Upper lobe of right lung (tissue), 1 donor: ENCODE data around the gene WWC1. TPM values are rescaled to one million over a fixed set of nuclear protein-coding genes. Genes with fewer than 3 reads are reported as not detected.
A peak's percentile ranks its signal among the peaks of the same experiment; 100 is the strongest.

ENCODE experiments used
- ATAC-seq: fragments of 200-7000 bp; cut with Tn5 transposase; one replicate; pipeline ENCODE4 v1.9.1; 2020; ENCODE audit warnings: mild to moderate bottlenecking, moderate library complexity
- DNase-seq: peaks from one replicate; pipeline ENCODE4 v3.0.0-alpha.2; 2020
- H3K27ac ChIP-seq: fragments of 200-600 bp; one replicate; pipeline ENCODE4 v1.8.0; 2022
- H3K27me3 ChIP-seq: fragments of 200-600 bp; one replicate; pipeline ENCODE4 v1.8.0; 2022; ENCODE audit warnings: mild to moderate bottlenecking
- H3K36me3 ChIP-seq: fragments of 200-600 bp; one replicate; pipeline ENCODE4 v1.8.0; 2022
- H3K4me1 ChIP-seq: fragments of 200-600 bp; one replicate; pipeline ENCODE4 v1.8.0; 2022
- H3K4me3 ChIP-seq: fragments of 200-600 bp; one replicate; pipeline ENCODE4 v1.8.0; 2022; ENCODE audit warnings: mild to moderate bottlenecking
- H3K9me3 ChIP-seq: fragments of 200-600 bp; one replicate; pipeline ENCODE4 v1.8.0; 2022
- intact Hi-C: fragments of 100-400 bp; cut with DNase I; formaldehyde crosslinking; loops from one replicate; pipeline ENCODE4 v1.11.0; 2022
- total RNA-seq: library from RNA; stranded (reverse); fragmentation: NEBNext Ultra II Directional; extraction: Animal tissue kit (Norgen Biotek cat#: 25700); gene quantifications from one replicate; pipeline ENCODE4 v1.2.1, GENCODE V29; 2021
- TF ChIP-seq, protein P1 (sequence below): fragments of 200-600 bp; IDR thresholded peaks from one replicate; pipeline ENCODE4 v1.8.0; 2022; ENCODE audit warnings: antibody characterized with exemption
- donor health status: DM: no; HTN: yes; CAD: no; lungs with severe emphysema.

WWC1 gene
- total RNA-seq, 1 donor from 2014 or later, result 94.2 TPM

GRCh38 chr5:168287362-168287761, 4.1 kb upstream of the WWC1 start:
- Histone ChIP-seq H3K27ac (no peak overlapping the region), H3K27me3 (peaks cover 5% of the 10 kb centered on the region), H3K4me1 (no peaks in the 10 kb centered on the region), H3K4me3 (no peak overlapping the region), H3K36me3 (no peaks in the 10 kb centered on the region), H3K9me3 (no peaks in the 10 kb centered on the region)
- TF ChIP-seq, protein P1, sequence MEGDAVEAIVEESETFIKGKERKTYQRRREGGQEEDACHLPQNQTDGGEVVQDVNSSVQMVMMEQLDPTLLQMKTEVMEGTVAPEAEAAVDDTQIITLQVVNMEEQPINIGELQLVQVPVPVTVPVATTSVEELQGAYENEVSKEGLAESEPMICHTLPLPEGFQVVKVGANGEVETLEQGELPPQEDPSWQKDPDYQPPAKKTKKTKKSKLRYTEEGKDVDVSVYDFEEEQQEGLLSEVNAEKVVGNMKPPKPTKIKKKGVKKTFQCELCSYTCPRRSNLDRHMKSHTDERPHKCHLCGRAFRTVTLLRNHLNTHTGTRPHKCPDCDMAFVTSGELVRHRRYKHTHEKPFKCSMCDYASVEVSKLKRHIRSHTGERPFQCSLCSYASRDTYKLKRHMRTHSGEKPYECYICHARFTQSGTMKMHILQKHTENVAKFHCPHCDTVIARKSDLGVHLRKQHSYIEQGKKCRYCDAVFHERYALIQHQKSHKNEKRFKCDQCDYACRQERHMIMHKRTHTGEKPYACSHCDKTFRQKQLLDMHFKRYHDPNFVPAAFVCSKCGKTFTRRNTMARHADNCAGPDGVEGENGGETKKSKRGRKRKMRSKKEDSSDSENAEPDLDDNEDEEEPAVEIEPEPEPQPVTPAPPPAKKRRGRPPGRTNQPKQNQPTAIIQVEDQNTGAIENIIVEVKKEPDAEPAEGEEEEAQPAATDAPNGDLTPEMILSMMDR, result no peak
- DNase-seq, result no peak
- intact Hi-C loops, result no loop called here
- no peak for ATAC-seq

GRCh38 chr5:168288349-168289245, 2.8 kb upstream of the WWC1 start:
- no peak for DNase-seq
- H3K4me3 ChIP-seq, result peak overlapping the region; percentile 25

DNA sequence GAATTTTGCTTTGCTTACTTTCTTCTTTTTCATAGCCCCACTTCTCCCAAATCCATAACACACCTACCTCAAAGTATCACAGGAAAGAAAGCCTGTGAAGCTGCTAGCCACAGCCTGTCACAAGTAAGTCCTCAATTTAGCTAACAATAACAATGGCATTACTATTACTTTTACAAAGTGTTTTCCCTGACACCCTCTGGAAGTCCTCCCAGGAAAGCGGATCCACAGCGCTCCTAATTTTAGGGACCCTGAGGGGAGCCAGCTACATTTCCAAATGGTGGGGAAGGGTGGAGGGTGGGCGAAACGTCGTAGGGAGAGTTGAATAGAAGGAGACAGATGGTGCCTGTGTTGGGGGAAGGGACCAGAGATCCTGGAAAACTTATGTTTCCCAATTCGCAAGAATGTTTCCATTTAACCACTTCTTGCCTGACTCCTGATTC, 523 bp upstream of the WWC1 start:
- Histone ChIP-seq H3K27ac (no peak overlapping the region), H3K4me3 (peak overlapping the region; percentile 44), H3K36me3 (no peaks in the 10 kb centered on the region), H3K4me1 (no peaks in the 10 kb centered on the region), H3K9me3 (no peaks in the 10 kb centered on the region), H3K27me3 (peaks cover 25% of the 10 kb centered on the region)
- DNase-seq, result no peak
- TF ChIP-seq, protein P1, result no peak
- no peak for ATAC-seq
- intact Hi-C loops, result no loop called here

More at GRCh38 chr5:168288349-168289245, 2.8 kb upstream of the WWC1 start:
- H3K27ac ChIP-seq, result peak overlapping the region; percentile 61
- intact Hi-C loops, result no loop called here
- H3K4me1 ChIP-seq, result no peaks in the 10 kb centered on the region
- no peaks in the 10 kb centered on the region for H3K36me3 ChIP-seq
- TF ChIP-seq, protein P1, result no peak
- H3K27me3 ChIP-seq, result peaks cover 16% of the 10 kb centered on the region
- peak; percentile 49 for ATAC-seq
- no peaks in the 10 kb centered on the region for H3K9me3 ChIP-seq

DNA sequence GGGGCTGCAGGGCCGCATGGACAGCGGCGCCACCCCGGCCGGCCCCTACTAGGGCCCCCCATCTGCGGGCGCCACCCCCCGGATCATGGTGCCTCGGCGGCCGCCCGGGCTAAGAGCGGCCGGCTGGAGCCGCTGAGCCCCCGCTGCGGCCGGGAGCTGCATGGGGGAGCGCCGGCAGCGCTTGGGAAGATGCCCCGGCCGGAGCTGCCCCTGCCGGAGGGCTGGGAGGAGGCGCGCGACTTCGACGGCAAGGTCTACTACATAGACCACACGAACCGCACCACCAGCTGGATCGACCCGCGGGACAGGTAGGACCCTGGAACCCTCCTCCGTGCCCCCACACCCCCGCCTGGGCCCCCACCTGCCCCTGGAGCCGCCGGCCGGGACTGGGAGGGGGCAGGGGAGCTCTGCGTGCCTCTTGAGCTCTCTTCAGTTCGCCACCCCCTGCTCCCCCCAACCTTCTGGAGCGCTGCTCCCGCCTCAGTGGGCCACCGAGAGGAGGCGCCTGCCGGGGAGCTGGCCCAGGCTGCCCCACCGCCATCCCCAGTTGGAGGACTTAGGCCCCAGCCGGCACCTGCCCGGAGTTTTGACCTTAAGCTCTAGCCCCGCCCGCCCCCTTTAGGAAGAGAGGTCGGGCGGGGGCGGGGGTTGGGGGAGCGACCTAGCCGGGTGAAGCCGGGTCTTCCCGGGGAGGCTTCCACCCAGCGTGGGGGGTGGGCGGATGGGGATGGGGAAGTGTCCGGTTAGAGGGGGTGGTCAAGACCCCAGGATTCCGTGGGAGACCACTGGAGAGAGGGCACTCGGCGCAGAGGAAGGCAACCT, 730 bp downstream of the WWC1 start:
- Histone ChIP-seq H3K36me3 (no peaks in the 10 kb centered on the region), H3K4me1 (no peaks in the 10 kb centered on the region), H3K27ac (peak overlapping the region; percentile 36), H3K9me3 (no peaks in the 10 kb centered on the region), H3K4me3 (peak overlapping the region; percentile 54), H3K27me3 (peaks cover 25% of the 10 kb centered on the region)
- intact Hi-C loops, result no loop called here
- TF ChIP-seq, protein P1, result no peak
- DNase-seq (peak; percentile 73), ATAC-seq (peak; percentile 7)

DNA sequence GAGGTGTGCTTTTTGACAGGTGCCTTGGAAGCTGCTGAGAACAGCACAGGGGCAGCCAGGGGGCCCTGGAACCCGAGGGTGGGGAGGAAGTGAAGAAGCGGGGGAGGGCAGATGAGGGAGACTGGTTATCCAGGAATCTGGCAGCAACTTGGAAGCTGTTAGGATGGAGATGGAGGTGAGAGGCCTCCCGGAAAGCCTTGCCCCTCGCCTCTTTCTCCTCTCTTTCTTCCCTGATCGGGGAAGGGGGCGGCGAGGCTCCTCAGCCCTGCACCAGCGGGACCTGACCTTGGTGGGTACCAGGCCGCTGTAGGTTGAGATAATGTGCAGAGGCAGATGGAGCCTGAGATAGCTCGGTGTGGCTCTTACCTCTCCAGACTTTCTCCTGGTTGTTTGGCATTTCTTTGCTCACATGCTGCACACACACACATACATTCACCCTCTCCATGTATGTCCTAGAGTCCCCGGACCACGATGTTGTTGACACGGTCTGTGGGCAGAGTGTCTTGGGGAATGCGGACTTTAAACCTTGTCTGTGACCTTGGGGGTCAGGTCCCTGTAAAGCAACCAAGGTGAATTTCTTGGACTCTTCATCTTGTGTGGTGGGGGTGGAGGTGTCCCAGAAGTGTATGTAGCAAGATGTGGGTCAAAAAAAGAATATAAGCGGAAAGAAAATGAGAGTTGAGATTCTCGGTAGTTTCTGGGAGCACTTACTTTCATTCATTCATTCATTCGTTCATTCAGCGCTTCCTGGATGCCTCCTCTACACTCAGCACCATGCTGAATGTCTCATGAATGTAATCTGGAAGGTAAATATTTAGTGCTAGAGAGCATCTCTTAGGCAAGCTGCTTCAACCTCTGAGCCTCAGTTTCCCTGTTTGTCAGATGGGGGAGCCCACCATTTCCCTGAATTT, 1.6 kb downstream of the WWC1 start:
- DNase-seq (no peak), ATAC-seq (no peak)
- H3K9me3 ChIP-seq, result no peaks in the 10 kb centered on the region
- no peaks in the 10 kb centered on the region for H3K4me1 ChIP-seq
- TF ChIP-seq, protein P1, result no peak
- intact Hi-C loops, result no loop called here
- peak overlapping the region; percentile 36 for H3K27ac ChIP-seq
- peaks cover 25% of the 10 kb centered on the region for H3K27me3 ChIP-seq
- H3K36me3 ChIP-seq, result no peaks in the 10 kb centered on the region
- peak overlapping the region; percentile 54 for H3K4me3 ChIP-seq
